KG1 (cell line): ENCODE measurements around the gene SOX1.

Experiments
- DNase-seq: peaks from one replicate; lab custom pipeline; 2025; lab: John Stamatoyannopoulos, UW

The SOX1 gene

GRCh38 chr13:112072534-112073244, 5.7 kb downstream of the SOX1 start:
- DNase-seq = no peak

- no peak for DNase-seq
Observed at GRCh38 chr13:112073245-112074138, 6.5 kb downstream of the SOX1 start.

- DNase-seq = no peak
Observed at GRCh38 chr13:112074139-112074865, 7.4 kb downstream of the SOX1 start.

- DNase-seq = no peak
Observed at GRCh38 chr13:112077729-112078128, 10.8 kb downstream of the SOX1 start.

GRCh38 chr13:112078216-112078615, 11.3 kb downstream of the SOX1 start:
- DNase-seq = no peak

- no peak for DNase-seq
Observed at GRCh38 chr13:112078879-112079531, 12.1 kb downstream of the SOX1 start.

DNA sequence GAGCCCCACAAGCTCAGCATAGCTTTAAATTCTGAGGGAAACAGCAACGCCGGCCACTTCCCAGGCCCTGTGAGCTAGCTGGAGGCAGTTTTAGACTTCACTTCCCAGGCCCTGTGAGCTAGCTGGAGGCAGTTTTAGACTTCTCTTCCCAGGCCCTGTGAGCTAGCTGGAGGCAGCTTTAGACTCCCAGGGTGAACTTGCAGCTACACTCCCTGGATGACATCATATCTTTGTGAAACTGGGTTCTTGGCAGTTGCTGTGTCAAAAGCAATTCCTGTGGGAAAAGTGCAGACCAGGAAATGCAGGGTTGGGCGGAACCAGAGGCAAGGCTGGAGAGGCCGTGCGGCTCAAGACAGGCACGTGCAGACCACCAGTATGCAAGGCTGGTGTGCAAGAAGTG, 12.7 kb downstream of the SOX1 start:
- no peak for DNase-seq

DNA sequence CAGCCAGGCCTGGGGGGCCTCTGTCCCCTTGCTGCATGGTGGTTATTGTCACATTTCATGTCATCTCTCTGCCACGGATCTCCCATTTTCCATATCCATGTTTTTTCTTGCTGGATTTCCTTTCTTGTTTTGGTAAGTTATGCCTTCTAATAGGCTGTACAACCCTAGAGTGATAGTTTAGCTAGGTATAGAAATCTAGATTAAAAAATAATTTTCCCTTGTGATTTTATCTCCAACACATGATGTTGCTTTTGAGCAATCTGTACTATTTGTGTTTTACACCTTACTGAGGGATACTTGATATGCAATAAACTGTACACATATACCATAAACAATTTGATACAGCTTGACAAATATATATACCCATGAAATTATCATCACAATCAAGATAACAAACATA, 17.0 kb downstream of the SOX1 start:
- no peak for DNase-seq

GRCh38 chr13:112092453-112092852, 25.5 kb downstream of the SOX1 start:
- no peak for DNase-seq

DNA sequence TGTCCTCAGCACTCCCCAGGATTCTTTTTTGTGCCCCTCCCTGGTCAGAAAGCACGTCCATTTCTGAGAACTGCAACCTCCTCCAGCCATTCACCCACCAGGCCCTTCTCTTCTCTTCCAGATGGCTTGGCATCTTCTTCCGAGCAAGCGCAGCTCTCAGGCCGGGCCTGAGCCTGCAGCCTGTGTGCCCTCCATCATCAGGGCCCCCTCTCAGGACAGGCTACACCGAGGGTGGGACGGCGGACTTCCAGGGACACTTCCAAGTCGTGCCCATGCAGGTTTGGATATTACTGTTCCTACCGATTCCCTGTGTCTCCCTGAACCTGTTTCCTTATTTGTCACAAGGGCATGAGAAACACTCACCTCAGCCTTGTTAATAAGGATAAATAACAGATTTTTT, 28.4 kb downstream of the SOX1 start:
- no peak for DNase-seq

DNA sequence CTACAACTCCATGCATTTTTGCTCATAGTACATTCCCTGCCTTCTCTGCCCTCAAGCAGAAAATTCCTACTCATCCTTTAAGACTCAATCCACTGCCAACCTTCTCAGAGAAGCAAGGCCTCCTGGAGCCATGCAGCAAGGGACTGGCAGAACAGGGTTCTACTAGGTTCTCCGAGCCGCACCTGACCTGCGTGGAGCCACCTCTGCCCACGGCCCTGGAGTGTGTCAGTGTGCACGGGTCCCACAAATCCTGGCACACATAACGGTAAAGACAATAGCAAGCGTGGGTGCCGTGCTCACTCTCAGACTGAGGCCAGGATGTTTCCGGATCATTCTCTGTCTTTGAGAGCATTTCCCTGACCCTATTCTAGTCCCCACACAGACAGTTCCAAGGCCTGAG, 30.0 kb downstream of the SOX1 start:
- DNase-seq = no peak

GRCh38 chr13:112097770-112098169, 30.8 kb downstream of the SOX1 start:
- DNase-seq = no peak

DNA sequence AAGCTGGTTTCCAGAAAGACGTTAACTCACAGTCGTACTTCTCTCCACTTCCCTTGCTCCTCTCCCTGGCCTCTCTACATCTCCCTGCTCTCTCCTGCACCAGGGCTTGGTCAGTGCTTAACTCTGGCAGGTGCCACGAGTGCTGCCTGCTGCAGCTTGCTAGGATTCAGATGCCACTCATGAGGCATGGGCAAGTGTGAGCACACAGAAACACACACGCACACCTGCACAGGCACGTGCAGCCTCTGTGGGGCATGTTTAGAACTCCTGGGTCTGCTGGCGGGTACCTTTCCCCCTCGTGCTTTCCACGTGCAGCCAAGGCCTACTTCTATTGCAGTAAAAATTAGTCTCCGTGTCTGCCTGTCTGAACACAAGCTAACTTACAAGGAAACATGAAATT, 31.8 kb downstream of the SOX1 start:
- DNase-seq = no peak

GRCh38 chr13:112101360-112101930, 34.5 kb downstream of the SOX1 start:
- no peak for DNase-seq

DNA sequence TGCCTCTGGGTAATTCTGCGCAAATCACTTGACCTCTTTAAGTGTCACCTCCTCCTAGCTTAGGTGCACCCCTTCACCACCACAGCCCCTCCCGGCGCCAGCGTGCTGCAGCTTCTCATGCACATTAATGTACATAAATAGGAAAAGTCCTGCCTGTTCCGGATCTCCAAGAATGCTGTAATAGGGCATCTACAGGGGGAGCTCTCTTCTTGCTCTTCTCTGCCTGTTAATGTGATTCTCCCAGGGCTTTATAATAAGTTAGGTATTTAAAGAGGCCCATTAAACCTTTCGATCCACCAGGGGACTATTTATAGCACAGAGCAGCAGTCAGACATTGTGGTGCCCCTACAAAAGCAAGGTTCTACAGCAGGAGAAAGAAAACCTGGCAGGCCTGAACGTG, 35.3 kb downstream of the SOX1 start:
- no peak for DNase-seq

- no peak for DNase-seq
Observed at GRCh38 chr13:112103260-112103838, 36.4 kb downstream of the SOX1 start.

DNA sequence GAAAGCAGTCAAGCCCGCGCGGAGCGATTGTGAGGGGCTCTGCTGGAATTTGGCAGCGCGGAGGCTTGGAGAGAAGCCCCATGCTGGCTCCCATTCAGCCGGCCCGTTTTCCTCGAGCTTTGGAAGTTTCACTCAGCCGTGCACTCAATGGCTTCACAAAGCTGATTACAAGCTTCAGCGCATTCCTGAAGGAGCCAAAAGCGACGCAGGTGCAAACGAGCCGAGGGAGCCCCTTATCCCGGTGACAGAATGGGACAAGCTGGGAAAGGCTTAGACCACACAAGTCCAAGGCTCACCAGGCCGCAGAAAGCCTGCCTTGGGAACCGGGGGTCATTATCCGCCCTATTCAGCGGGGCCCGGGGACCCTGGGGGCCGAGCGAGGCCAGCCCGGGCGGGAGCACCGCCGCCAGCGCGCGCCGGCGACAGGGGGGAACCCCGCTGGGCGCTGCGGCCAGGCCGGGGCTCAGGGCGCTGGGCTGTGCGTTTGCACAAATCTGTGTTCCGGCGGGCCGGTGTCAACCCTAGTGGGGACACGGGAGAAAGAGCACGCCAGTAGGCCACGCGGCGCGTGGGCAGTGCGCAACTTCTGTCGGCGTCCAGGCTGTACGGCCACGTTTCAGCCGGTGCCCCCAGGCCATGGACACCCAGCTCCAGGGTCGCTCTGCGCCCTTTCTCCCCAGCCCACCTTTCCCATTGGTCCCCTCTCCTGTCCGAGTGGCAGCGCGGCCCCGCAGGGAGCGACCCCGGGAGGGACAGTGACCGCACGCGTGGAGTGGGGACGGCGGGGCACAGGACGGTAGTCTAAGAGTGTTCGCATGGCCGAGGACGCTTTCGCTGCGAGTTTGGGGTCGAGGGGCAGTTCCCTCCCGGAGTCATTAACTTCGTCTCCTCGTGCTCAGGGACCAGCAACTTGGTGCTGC, 37.3 kb downstream of the SOX1 start:
- no peak for DNase-seq

- no peak for DNase-seq
Observed at GRCh38 chr13:112104881-112105234, 37.9 kb downstream of the SOX1 start.

DNA sequence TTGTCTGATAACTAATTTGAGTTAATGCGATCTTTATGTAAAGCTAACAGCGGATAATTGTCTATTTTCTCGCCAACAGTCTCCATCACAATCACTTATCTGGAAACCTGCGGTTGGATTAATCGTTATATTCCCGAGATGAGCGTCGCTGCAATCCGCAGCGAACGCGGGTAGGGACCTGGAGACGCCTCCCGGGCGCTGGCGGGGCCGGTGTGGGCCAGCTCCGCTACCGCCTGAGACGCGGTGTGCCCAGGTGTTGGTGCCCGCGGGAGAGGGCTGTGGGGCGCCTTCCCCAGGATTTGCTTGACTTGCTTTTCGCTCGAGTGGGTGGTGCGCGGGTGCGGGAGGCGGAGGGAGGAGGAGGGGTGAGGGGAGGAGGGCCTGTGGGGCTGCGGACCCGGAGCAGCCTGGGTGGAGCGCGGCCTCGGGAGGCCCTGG, 38.3 kb downstream of the SOX1 start:
- no peak for DNase-seq

GRCh38 chr13:112105892-112106291, 38.9 kb downstream of the SOX1 start:
- DNase-seq = no peak
